OCI-LY1 (cell line): Measurements from ENCODE around the gene PCYT1B.
"Not testable (repeated sequence)": the region's sequence is repeated elsewhere in the genome, so short reads cannot be mapped to it uniquely, and the experiment has no call there.

Experiments
- H2AFZ ChIP-seq: fragments of 200-600 bp; sonication (generic), shearing (Covaris generic); 2 replicates; pipeline ENCODE4 v1.6.0; 2014; ENCODE audit warnings: antibody characterized with exemption, mild to moderate bottlenecking, low read length
- H3F3A ChIP-seq: fragments of 200-600 bp; sonication (generic), shearing (Covaris generic); 2 replicates; pipeline ENCODE4 v1.6.0; 2014; ENCODE audit warnings: mild to moderate bottlenecking, antibody characterized with exemption, low read length, moderate library complexity; ENCODE audit not compliant: insufficient read depth
- H3K27ac ChIP-seq: fragments of 200-600 bp; sonication (generic); 2 replicates; pipeline ENCODE4 v1.5.1; 2014; ENCODE audit warnings: low read length, mixed run types, mild to moderate bottlenecking, low read depth; ENCODE audit not compliant: poor library complexity, severe bottlenecking
- H3K27me3 ChIP-seq: fragments of 200-600 bp; sonication (generic); 2 replicates; pipeline ENCODE4 v1.6.0; 2014; ENCODE audit warnings: antibody characterized with exemption, mild to moderate bottlenecking, low read length, moderate library complexity; ENCODE audit not compliant: insufficient read depth
- H3K36me3 ChIP-seq: fragments of 200-600 bp; sonication (generic); 2 replicates; pipeline ENCODE4 v1.6.1; 2014; ENCODE audit warnings: mild to moderate bottlenecking, antibody characterized with exemption, low read length, moderate library complexity, mixed read lengths; ENCODE audit not compliant: insufficient read depth
- H3K4me1 ChIP-seq: fragments of 200-600 bp; sonication (generic); 2 replicates; pipeline ENCODE4 v1.5.1; 2014; ENCODE audit warnings: mild to moderate bottlenecking, low read length, moderate library complexity; ENCODE audit not compliant: insufficient read depth, severe bottlenecking
- H3K4me2 ChIP-seq: fragments of 200-600 bp; sonication (generic), shearing (Covaris generic); 2 replicates; pipeline ENCODE4 v1.6.1; 2014; ENCODE audit warnings: low read length
- H3K4me3 ChIP-seq: fragments of 200-600 bp; sonication (generic); 2 replicates; pipeline ENCODE4 v1.5.1; 2014; ENCODE audit warnings: low read length, low read depth, mild to moderate bottlenecking, mixed read lengths; ENCODE audit not compliant: poor library complexity, severe bottlenecking
- H3K79me2 ChIP-seq: fragments of 200-600 bp; shearing (Covaris generic); 2 replicates; pipeline ENCODE4 v1.6.1; 2016; ENCODE audit warnings: mixed run types, low read length, mixed read lengths; ENCODE audit not compliant: insufficient read depth
- H3K9ac ChIP-seq: fragments of 200-600 bp; sonication (generic), shearing (Covaris generic); 2 replicates; pipeline ENCODE4 v1.6.1; 2014; ENCODE audit warnings: mild to moderate bottlenecking, low read length, mixed read lengths
- H3K9me2 ChIP-seq: fragments of 200-600 bp; sonication (generic), shearing (Covaris generic); 2 replicates; pipeline ENCODE4 v1.6.1; 2014; ENCODE audit warnings: low read depth, mild to moderate bottlenecking, low read length, mixed read lengths
- H3K9me3 ChIP-seq: fragments of 200-600 bp; shearing (Covaris generic); 2 replicates; pipeline ENCODE4 v1.6.1; 2014; ENCODE audit warnings: low read length, mixed read lengths
- H4K20me1 ChIP-seq: fragments of 200-600 bp; sonication (generic), shearing (Covaris generic); 2 replicates; pipeline ENCODE4 v1.6.0; 2016; ENCODE audit warnings: mild to moderate bottlenecking, low read length; ENCODE audit not compliant: insufficient read depth
- EZH2 ChIP-seq: fragments of 200-600 bp; sonication (generic), shearing (Covaris generic); IDR thresholded peaks from 2 replicates; pipeline ENCODE4 v1.8.0; 2017; ENCODE audit warnings: borderline replicate concordance, mixed run types, mild to moderate bottlenecking, antibody characterized with exemption, low read length, moderate library complexity, mixed read lengths
- TF ChIP-seq, protein P1 (sequence below): fragments of 200-600 bp; sonication (generic), shearing (Covaris generic); IDR thresholded peaks from 2 replicates; pipeline ENCODE4 v1.5.1; 2017; ENCODE audit warnings: mild to moderate bottlenecking, antibody characterized with exemption, low read length, moderate library complexity, mixed read lengths

Gene PCYT1B

DNA sequence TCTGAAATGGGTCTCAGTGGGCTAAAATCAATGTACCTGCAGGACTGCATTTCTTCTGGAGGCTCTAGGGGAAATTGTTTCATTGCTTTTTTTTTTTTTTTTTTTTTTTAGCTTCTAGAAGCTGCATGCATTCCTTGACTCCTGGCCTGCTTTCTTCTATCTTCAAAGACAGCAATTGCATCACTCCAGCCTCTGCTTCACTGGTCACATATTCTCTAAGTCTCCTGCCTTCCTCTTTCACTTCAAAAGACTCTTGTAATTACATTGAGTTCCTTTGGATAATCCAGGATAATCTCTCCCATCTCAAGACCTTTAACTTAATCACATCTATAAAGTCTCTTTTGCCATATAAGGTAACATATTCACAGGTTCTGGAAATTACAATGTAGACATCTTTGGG is 11.3 kb upstream of the PCYT1B start:
- H3K36me3 ChIP-seq, result no peaks in the 10 kb centered on the region
- H3K4me2 ChIP-seq, result no peak overlapping the region
- H3K4me1 ChIP-seq, result no peaks in the 10 kb centered on the region
- no peaks in the 10 kb centered on the region for H3F3A ChIP-seq
- no peaks in the 10 kb centered on the region for H3K9me2 ChIP-seq
- no peaks in the 10 kb centered on the region for H3K27me3 ChIP-seq
- H2AFZ ChIP-seq, result no peak overlapping the region
- TF ChIP-seq EZH2, result no peak
- TF ChIP-seq, protein P1, sequence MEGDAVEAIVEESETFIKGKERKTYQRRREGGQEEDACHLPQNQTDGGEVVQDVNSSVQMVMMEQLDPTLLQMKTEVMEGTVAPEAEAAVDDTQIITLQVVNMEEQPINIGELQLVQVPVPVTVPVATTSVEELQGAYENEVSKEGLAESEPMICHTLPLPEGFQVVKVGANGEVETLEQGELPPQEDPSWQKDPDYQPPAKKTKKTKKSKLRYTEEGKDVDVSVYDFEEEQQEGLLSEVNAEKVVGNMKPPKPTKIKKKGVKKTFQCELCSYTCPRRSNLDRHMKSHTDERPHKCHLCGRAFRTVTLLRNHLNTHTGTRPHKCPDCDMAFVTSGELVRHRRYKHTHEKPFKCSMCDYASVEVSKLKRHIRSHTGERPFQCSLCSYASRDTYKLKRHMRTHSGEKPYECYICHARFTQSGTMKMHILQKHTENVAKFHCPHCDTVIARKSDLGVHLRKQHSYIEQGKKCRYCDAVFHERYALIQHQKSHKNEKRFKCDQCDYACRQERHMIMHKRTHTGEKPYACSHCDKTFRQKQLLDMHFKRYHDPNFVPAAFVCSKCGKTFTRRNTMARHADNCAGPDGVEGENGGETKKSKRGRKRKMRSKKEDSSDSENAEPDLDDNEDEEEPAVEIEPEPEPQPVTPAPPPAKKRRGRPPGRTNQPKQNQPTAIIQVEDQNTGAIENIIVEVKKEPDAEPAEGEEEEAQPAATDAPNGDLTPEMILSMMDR, result no peak
- H4K20me1 ChIP-seq, result no peaks in the 10 kb centered on the region
- H3K9me3 ChIP-seq, result no peaks in the 10 kb centered on the region
- H3K4me3 ChIP-seq, result no peak overlapping the region
- H3K79me2 ChIP-seq, result no peaks in the 10 kb centered on the region
- H3K9ac ChIP-seq, result no peak overlapping the region
- H3K27ac ChIP-seq, result no peak overlapping the region

DNA sequence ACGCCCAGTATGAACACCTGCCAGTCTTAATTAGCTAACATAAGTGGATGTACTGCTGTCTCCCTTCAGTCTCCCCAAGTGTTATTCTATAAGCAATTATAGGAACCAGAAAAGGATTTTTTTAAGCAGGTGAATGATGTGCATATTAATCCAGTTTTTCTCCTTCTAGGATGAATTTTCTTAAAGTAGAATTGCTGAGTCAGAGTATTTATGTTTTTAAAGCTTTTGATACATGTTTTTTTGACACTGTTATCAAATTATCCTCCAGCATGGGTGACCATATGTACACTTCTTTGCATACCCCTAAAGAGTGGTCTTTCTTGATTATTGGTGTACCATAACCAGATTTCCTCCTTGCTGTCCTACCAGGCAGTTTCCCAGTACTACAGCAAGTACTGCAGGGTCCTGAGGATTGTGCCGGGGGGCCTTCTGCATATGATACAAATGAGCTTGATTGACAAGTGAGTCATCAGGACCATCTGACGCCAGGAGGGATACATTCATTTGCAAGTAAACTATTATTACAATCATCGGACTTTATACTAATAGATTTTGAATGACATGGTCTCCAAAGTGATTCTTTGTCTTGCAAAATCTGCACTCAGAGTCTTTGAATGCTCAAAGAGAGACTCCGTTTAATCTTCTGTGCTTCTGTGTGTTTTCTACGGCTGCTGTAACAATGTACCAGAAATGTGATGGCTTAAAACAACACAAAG is 10.7 kb upstream of the PCYT1B start:
- no peaks in the 10 kb centered on the region for H3K4me1 ChIP-seq
- no peaks in the 10 kb centered on the region for H4K20me1 ChIP-seq
- H3F3A ChIP-seq, result no peaks in the 10 kb centered on the region
- H2AFZ ChIP-seq, result no peak overlapping the region
- no peak for TF ChIP-seq EZH2
- TF ChIP-seq, protein P1, result no peak
- H3K4me2 ChIP-seq, result no peak overlapping the region
- H3K27ac ChIP-seq, result no peak overlapping the region
- no peaks in the 10 kb centered on the region for H3K9me2 ChIP-seq
- H3K9me3 ChIP-seq, result no peaks in the 10 kb centered on the region
- H3K9ac ChIP-seq, result no peak overlapping the region
- no peaks in the 10 kb centered on the region for H3K27me3 ChIP-seq
- H3K36me3 ChIP-seq, result no peaks in the 10 kb centered on the region
- no peaks in the 10 kb centered on the region for H3K79me2 ChIP-seq
- no peak overlapping the region for H3K4me3 ChIP-seq

DNA sequence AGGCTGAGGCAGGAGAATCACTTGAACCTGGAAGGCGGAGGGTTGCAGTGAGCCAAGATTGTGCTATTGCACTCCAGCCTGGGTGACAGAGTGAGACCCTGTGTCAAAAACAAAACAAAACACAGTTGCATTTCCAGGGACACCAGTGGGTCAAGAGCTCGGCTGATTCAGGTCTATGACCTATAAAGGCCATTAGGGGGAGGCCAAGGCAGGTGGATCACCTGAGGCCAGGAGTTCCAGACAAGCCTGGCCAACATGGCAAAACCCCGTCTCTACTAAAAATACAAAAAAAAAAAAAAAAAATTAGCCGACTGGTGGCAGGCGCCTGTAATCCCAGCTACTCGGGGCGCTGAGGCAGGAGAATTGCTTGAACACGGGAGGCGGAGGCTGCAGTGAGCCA is 8.5 kb upstream of the PCYT1B start:
- H3K4me1 ChIP-seq, H3F3A ChIP-seq, H3K9ac ChIP-seq, H3K27me3 ChIP-seq, H3K9me2 ChIP-seq, H3K4me3 ChIP-seq, H3K36me3 ChIP-seq, H3K4me2 ChIP-seq, H3K79me2 ChIP-seq, H2AFZ ChIP-seq, H3K27ac ChIP-seq, H3K9me3 ChIP-seq, H4K20me1 ChIP-seq: not testable (repeated sequence)

DNA sequence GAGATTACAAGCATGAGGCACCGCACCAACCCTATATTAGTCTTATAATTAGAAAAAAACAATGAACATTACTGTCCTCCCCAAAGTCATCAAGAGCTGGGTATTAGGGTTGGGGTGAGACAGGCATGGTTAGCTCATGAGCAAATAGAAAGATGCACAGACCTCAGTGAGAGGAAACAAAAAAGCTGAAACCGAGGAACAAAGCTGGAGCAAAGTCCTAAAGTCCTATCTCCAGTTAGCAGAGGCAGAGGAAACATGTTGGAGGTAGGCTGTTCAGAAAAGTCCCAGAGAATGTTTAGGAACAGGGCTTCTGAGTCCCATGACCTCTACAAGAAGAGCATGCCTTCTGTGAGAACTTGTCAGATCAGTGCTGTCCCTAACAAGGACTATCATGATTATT is 4.6 kb upstream of the PCYT1B start:
- Histone ChIP-seq H3K27me3 (no peaks in the 10 kb centered on the region), H3K27ac (no peak overlapping the region), H3K79me2 (no peaks in the 10 kb centered on the region), H3K36me3 (no peaks in the 10 kb centered on the region), H4K20me1 (no peaks in the 10 kb centered on the region), H3K4me1 (peaks cover 10% of the 10 kb centered on the region), H3F3A (no peaks in the 10 kb centered on the region), H3K9ac (no peak overlapping the region), H3K4me3 (no peak overlapping the region), H3K9me2 (no peaks in the 10 kb centered on the region), H3K4me2 (no peak overlapping the region), H3K9me3 (no peaks in the 10 kb centered on the region), H2AFZ (no peak overlapping the region)
- TF ChIP-seq, protein P1, result no peak
- no peak for TF ChIP-seq EZH2
